ENCODE results near the gene CIROP. TPM values are rescaled to one million over a fixed set of nuclear protein-coding genes. Genes with fewer than 3 reads are reported as not detected.
A peak's percentile ranks its signal among the peaks of the same experiment; 100 is the strongest.

The CIROP gene
- total RNA-seq, 2 donors from 2014 or later = not detected

GRCh38 chr14:23091294-23092225 is 13.2 kb downstream of the CIROP start:
- Mint-ChIP-seq H3K36me3 (peaks cover 26 to 44% of the 10 kb centered on the region in 2 donors), H3K9me3 (no peaks in the 10 kb centered on the region), H3K27ac (peak overlapping the region in 1 of 2 donors; percentile 39)
- DNase-seq (ENCODE audit: low spot score in 2 of 2) (no peak), ATAC-seq (no peak)

GRCh38 chr14:23090254-23090636 is 14.5 kb downstream of the CIROP start:
- H3K27ac Mint-ChIP-seq = no peak overlapping the region
- H3K36me3 Mint-ChIP-seq = peaks cover 24 to 51% of the 10 kb centered on the region in 2 donors
- ATAC-seq (no peak), DNase-seq (ENCODE audit: low spot score in 2 of 2) (no peak)
- H3K9me3 Mint-ChIP-seq = no peaks in the 10 kb centered on the region

GRCh38 chr14:23089498-23090253 is 15.1 kb downstream of the CIROP start:
- DNase-seq (ENCODE audit: low spot score in 2 of 2) (no peak), ATAC-seq (no peak)
- peaks cover 24 to 51% of the 10 kb centered on the region in 2 donors for H3K36me3 Mint-ChIP-seq
- peak overlapping the region in 1 of 2 donors; percentile 8 for H3K27ac Mint-ChIP-seq
- H3K9me3 Mint-ChIP-seq = no peaks in the 10 kb centered on the region

GRCh38 chr14:23086565-23086964 is 18.2 kb downstream of the CIROP start:
- ATAC-seq (no peak), DNase-seq (ENCODE audit: low spot score in 2 of 2) (no peak)
- no peaks in the 10 kb centered on the region for H3K9me3 Mint-ChIP-seq
- peaks cover 20 to 34% of the 10 kb centered on the region in 2 donors for H3K36me3 Mint-ChIP-seq
- H3K27ac Mint-ChIP-seq = peak overlapping the region in 1 of 2 donors; percentile 11

GRCh38 chr14:23085458-23085857 is 19.3 kb downstream of the CIROP start:
- ATAC-seq (peak; percentile 61 to 78), DNase-seq (ENCODE audit: low spot score in 2 of 2) (no peak)
- Mint-ChIP-seq H3K9me3 (no peaks in the 10 kb centered on the region), H3K27ac (peak overlapping the region; percentile 11 to 75), H3K36me3 (peaks cover 22 to 36% of the 10 kb centered on the region in 2 donors)

DNA sequence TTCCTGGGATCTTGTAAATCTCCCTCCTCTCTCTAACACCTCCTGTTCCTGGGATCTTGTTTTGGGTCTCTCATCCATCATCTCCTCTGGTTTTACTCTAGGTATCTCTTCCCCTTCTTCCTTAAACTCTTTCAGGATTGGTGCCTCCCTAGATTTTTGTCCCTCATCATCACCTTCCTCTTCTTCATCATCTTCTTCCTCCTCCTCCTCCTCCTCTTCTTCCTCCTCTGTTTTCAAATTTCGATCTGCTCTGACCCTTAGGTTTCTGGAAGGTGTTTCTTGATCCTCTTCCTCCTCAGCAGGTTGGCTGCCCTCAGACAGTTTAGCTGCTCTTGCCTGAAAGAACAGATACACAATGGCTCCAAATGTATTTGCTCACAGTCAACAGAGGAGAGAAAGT is 24.3 kb downstream of the CIROP start:
- H3K27ac Mint-ChIP-seq = peak overlapping the region; percentile 9 to 81
- ATAC-seq (no peak), DNase-seq (ENCODE audit: low spot score in 2 of 2) (no peak)
- H3K36me3 Mint-ChIP-seq = peaks cover 13 to 18% of the 10 kb centered on the region in 2 donors
- no peaks in the 10 kb centered on the region for H3K9me3 Mint-ChIP-seq

- Mint-ChIP-seq H3K27ac (peak overlapping the region; percentile 42 to 51), H3K9me3 (no peaks in the 10 kb centered on the region), H3K36me3 (peaks cover 13 to 21% of the 10 kb centered on the region in 2 donors)
- ATAC-seq (no peak), DNase-seq (ENCODE audit: low spot score in 2 of 2) (no peak)
Measured at GRCh38 chr14:23079716-23080115, 25.1 kb downstream of the CIROP start.

GRCh38 chr14:23078692-23079116 is 26.1 kb downstream of the CIROP start:
- H3K9me3 Mint-ChIP-seq = no peaks in the 10 kb centered on the region
- H3K27ac Mint-ChIP-seq = peak overlapping the region; percentile 29 to 42
- DNase-seq (ENCODE audit: low spot score in 2 of 2) (no peak), ATAC-seq (peak in 1 of 2 donors; percentile 88)
- peaks cover 13 to 21% of the 10 kb centered on the region in 2 donors for H3K36me3 Mint-ChIP-seq

DNA sequence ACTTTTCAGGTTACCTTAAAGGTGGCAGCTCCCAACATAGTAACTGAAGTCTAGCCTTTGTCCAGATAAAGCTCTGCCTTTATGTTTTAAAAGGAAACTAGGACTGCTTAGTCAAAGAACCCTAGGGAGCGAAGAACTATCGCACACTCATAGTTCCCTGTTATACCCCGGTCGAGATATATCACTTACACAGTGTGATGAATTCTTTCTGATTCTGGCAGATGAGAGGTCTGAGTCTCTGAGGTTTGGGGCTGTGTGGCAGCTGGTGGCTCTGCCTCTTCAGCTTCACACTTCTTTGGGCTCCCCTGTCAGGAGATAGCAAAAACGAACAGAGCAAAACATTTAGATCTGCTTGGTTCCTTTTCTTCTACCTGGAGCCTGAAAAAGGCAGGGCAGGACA is 26.8 kb downstream of the CIROP start:
- H3K27ac Mint-ChIP-seq = peak overlapping the region; percentile 42 to 73

DNA sequence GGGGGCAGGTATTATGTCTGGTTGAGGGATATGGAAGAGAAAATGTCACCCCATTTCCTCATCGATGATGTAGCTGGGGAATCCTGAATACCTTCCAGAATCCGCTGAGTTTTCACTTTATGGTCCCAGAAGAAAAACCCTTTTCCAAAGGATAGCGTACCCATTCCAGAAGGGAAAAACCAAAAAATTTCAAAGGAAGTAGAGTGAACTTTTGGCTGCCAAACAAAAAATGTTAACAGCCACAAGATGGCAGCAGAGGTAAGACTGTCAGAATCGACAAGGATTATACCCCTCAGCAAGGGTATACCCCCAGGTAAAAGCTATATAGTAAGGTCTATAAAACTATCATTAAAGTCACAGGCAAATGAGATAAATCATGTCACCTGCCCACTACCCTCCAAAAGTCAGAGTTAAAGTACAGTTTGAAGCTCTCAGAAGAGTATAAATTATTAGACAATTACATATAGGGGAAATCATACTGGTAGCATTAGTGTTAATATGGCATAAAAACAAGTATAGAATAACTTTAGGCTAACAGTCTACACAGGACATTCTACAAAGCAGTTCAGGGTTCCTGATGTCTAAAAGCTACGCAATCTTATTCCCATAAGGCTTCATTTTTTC is 27.9 kb downstream of the CIROP start:
- no peak for DNase-seq (ENCODE audit: low spot score in 2 of 2)
- ATAC-seq = peak; percentile 45 to 57
- Mint-ChIP-seq H3K36me3 (peaks cover 13 to 24% of the 10 kb centered on the region in 2 donors), H3K27ac (no peak overlapping the region), H3K9me3 (no peaks in the 10 kb centered on the region)

More for the DNA sequence above, 26.8 kb downstream of the CIROP start:
- ATAC-seq = no peak
- Mint-ChIP-seq H3K36me3 (peaks cover 13 to 21% of the 10 kb centered on the region in 2 donors), H3K9me3 (no peaks in the 10 kb centered on the region)
- DNase-seq (ENCODE audit: low spot score in 2 of 2) = no peak

DNA sequence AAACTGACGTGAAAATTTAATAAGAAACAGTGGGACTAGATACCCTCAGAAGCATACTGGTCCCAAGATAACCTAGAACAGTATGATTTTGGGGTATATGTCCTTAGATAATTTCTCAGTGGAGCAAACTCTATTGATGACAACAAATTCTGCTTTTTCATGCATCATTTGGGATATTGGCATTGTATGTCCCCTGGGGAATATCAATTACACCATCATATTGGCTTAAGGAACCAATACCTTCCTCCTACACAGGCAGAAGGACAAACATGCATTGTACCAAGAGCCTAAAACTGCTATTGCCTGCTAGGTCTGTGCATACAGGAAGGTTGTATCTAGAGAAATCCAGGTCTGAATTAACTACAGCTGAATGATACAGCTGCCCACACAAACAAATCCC is 29.9 kb downstream of the CIROP start:
- ATAC-seq (no peak), DNase-seq (ENCODE audit: low spot score in 2 of 2) (no peak)
- Mint-ChIP-seq H3K27ac (no peak overlapping the region), H3K36me3 (peaks cover 4 to 35% of the 10 kb centered on the region in 2 donors), H3K9me3 (no peaks in the 10 kb centered on the region)

DNA sequence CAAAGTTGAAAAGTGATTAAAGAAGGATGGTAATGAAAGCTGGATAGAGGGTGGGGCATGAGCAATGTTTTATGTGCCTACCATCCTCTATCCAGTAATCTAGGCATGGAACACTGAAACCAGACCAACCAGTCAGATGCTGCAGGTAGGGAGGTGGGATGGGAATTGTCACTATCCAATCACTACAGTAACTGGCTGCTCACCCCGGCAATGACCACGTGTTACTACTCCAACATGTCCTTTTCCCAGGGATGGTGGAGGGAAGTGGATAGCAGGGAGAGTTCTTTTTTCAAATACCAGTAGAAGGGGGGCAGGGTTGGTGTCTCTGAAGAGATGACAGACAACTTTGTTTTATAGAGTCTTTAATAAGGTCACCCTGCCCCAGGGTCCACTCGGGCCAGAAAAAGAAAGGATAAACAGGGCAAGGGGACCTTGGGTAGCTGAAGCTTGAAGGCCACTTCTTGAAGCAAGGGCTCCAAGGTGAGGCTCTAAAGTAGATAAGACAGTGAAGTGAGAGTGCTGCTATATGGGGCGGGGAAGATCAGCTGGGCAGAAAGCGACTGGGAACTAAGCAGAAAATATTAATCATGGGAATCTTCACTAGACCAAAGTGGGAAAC is 32.8 kb downstream of the CIROP start:
- ATAC-seq = no peak
- peaks cover 0 to 27% of the 10 kb centered on the region in 2 donors for H3K36me3 Mint-ChIP-seq

GRCh38 chr14:23071244-23071920 is 33.4 kb downstream of the CIROP start:
- H3K27ac Mint-ChIP-seq = peak overlapping the region; percentile 88 to 98
- peaks cover 3 to 27% of the 10 kb centered on the region in 2 donors for H3K36me3 Mint-ChIP-seq
- ATAC-seq = peak; percentile 92 to 96

More for the DNA sequence above, 32.8 kb downstream of the CIROP start:
- H3K27ac Mint-ChIP-seq = peak overlapping the region; percentile 88 to 98
- no peaks in the 10 kb centered on the region for H3K9me3 Mint-ChIP-seq
- DNase-seq (ENCODE audit: low spot score in 2 of 2) = no peak

DNA sequence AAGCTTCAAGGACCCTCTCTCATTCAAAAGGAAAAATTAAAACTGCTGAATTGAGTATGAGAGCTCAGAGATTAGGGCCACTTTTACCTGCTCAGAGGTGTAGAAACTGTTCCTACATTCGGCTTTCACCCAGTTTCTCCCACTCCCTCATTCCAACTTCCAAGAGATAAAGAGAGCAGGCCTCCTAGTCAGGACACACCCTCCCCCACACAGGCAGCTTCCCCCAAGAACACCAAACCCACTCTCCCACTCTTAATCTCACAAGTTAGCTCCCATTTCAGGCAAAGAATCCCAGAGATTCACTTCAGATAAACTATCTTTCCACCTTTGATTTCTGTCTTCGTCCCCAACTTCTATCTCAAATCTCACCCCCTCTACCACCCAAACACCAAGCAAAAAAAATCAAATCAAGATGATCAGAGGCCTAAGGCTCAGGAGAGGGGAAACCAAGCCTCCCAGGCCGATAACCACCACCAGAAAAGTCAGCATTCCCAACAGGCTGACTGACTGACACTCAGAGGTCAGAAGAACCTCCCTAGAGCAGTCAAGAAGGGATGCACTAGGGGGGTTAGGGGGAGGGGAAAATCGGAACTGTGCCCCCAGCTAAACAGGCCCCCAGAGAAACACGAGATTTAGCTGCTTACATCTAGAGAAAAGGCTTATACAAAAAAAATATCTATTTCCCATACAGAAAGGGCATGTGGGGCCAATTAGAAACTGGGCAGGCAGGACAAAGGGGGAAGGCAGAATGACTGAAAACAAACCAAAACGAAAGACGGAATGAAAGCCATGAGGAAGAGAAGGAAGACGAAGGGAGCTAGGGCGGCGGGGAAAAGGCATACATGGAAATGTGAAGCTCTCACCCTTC is 34.3 kb downstream of the CIROP start:
- H3K27ac Mint-ChIP-seq = peak overlapping the region; percentile 88 to 98
- no peaks in the 10 kb centered on the region for H3K9me3 Mint-ChIP-seq
- ATAC-seq (no peak), DNase-seq (ENCODE audit: low spot score in 2 of 2) (no peak)
- H3K36me3 Mint-ChIP-seq = peaks cover 11 to 33% of the 10 kb centered on the region in 2 donors

More at GRCh38 chr14:23071244-23071920, 33.4 kb downstream of the CIROP start:
- no peaks in the 10 kb centered on the region for H3K9me3 Mint-ChIP-seq
- DNase-seq (ENCODE audit: low spot score in 2 of 2) = peak; percentile 74 to 78

GRCh38 chr14:23069413-23069806 is 35.4 kb downstream of the CIROP start:
- no peak for ATAC-seq
- H3K27ac Mint-ChIP-seq = peak overlapping the region; percentile 68 to 79
- no peaks in the 10 kb centered on the region for H3K9me3 Mint-ChIP-seq
- H3K36me3 Mint-ChIP-seq = peaks cover 12 to 30% of the 10 kb centered on the region in 2 donors
- no peak for DNase-seq (ENCODE audit: low spot score in 2 of 2)

Data from activated naive CD4-positive, alpha-beta T cell treated with anti-CD3 and anti-CD28 coated beads, Interleukin-2, amount 50 U/mL, for 72 hours (primary cell).